UCSD-AML1 (cell line): Measurements from ENCODE around the gene OR10R2.
"Not testable (repeated sequence)": the region's sequence is repeated elsewhere in the genome, so short reads cannot be mapped to it uniquely, and the experiment has no call there.

Experiments used
- DNase-seq: peaks from one replicate; lab custom pipeline; 2025; ENCODE audit not compliant: unreplicated experiment; lab: John Stamatoyannopoulos, UW

The OR10R2 gene

DNA sequence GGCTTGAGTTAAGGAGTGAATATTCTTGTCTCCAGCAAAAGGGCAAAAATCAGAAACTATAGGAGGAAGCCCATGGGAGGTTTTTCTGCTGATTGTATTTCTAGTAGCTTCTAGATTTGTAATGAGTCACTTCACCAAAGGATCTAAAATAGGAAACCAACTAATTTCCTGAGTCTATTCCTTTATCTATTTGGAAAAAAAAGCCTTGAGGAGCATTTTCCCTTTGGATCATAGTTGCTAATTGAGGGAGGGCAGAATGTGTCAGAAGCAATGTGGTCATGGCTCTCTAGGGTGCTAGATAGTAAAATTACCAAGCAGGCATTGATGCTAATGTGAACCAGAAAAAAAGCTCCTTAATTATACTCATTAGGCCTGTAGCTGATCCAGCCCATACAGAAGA is at the start of gene OR10R2:
Gene OR10R2 (plus strand): TSS at position 301 of the 400 bp plus-strand sequence. CDS start 106 bp downstream, outside the sequence.
- no peak for DNase-seq

DNA sequence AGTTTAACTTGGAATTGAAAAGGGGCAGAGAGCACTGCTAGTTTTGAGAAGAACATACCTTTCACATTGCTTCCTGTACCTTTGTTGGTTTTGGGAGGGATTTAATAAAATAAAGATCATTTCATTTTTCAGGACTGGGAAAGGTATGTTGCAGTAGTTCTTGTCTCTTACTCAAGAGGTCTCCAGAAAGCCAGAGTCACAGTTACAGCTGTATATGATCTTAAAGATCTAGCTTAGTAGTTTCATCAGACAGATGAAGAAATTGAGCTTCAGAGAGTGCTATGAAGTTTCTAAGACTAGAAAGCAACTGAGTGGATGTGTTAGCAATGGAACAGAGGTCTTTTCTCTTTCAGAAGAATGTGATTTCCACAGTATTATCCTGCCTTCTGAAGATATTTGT is 47.0 kb upstream of the OR10R2 start:
- DNase-seq: no peak

DNA sequence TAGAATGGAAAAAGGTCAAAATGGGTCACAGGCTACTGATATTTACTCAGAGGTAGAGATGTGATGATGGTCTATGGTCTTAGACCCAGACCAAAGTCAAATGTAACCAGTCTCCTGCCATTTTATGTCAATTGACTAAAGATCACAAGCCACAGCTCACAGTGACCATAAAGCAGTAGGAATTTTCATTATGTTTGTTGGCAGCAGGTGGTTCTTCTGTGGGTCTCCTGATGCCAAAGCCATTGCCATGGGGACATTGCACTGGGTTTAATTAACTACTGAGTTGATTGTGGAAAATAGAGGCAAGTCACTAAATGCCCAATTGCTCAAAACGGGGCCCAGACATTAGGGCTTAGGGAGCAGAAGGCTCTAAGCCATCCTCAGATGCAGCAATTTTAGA is 45.9 kb upstream of the OR10R2 start, which contains the start of gene OR10K2:
Gene OR10K2 (minus strand): TSS at position 101 of the 400 bp plus-strand sequence. CDS start 5,371 bp downstream, outside the sequence.
- DNase-seq: no peak

GRCh38 chr1:158430163-158430562 is 41.9 kb upstream of the OR10R2 start:
- not testable (repeated sequence) for DNase-seq

DNA sequence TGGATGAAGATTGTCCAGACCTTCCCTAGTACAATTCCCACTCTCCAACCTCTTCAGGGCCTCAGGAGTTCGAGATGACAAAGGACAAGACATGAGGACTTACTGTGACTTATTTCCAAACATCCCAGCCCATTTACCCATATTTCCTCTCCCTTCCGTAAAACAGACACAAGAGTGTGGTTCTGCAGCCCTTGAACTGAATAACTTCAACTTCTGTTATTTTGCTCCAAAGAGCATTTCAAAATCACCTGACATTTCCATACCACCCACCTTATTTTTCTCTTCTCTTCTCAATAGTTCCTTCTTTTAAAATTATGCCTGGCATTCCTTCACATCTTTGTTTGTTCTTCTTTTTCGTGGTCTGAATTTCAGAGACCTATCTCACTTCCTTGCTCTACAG is 37.3 kb upstream of the OR10R2 start:
- no peak for DNase-seq

GRCh38 chr1:158445376-158445775 is 26.6 kb upstream of the OR10R2 start:
- DNase-seq: no peak

- no peak for DNase-seq
Observed at GRCh38 chr1:158454537-158454936, 17.5 kb upstream of the OR10R2 start.

GRCh38 chr1:158457246-158457645 is 14.8 kb upstream of the OR10R2 start:
- DNase-seq: no peak

- no peak for DNase-seq
Observed at GRCh38 chr1:158458263-158458662, 13.8 kb upstream of the OR10R2 start.

DNA sequence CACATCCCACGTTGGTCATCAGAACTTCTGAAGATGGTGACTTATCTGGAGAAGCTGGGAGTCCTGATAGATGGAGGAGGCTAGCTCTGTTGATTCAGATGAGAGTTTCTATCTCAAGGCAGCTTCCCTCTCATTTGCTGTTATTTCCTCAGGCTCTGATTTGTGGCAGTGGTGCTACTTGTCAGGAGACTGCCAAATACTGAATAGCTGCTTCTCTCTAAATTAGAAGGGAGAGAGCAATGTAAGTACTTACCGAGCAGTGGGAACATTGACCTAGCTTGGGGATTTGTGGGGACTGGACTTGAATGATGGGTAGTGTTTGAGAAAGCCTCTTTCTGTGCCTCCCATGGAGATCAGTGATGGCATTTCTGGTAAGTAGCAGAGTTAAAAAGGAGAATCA is 10.5 kb upstream of the OR10R2 start, which contains the start of gene OR10K1:
Gene OR10K1 (plus strand): TSS at position 301 of the 400 bp plus-strand sequence. CDS start 3,728 bp downstream, outside the sequence.
- DNase-seq: no peak

GRCh38 chr1:158485455-158485854 is 13.4 kb downstream of the OR10R2 start:
- no peak for DNase-seq

- no peak for DNase-seq
Observed at GRCh38 chr1:158491316-158491715, 19.3 kb downstream of the OR10R2 start.

- no peak for DNase-seq
Observed at GRCh38 chr1:158493054-158493453, 21.0 kb downstream of the OR10R2 start.

- DNase-seq: no peak
Observed at GRCh38 chr1:158494796-158495195, 22.8 kb downstream of the OR10R2 start.

DNA sequence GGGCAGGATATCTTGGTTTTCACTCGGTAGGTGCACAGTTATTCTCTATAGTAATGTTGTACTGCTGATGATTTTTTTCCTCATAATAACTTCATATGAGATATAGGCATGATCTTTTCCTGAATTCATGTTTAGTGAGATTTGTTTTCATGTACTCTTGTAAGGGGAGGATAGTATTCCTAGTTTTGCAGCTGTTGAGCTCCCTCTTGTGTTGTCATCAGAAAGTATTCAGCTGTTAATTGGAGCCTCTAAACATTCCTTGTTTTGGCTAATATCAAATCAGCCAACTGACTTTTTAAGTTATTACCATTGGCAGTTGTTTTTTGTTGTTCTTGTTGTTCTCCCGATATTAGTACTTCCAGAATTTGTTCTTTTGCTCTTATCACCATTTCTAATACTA is 24.4 kb downstream of the OR10R2 start:
- DNase-seq: no peak

GRCh38 chr1:158506369-158506987 is 34.5 kb downstream of the OR10R2 start:
- peak; percentile 47 for DNase-seq

- no peak for DNase-seq
Observed at GRCh38 chr1:158507511-158507910, 35.5 kb downstream of the OR10R2 start.

DNA sequence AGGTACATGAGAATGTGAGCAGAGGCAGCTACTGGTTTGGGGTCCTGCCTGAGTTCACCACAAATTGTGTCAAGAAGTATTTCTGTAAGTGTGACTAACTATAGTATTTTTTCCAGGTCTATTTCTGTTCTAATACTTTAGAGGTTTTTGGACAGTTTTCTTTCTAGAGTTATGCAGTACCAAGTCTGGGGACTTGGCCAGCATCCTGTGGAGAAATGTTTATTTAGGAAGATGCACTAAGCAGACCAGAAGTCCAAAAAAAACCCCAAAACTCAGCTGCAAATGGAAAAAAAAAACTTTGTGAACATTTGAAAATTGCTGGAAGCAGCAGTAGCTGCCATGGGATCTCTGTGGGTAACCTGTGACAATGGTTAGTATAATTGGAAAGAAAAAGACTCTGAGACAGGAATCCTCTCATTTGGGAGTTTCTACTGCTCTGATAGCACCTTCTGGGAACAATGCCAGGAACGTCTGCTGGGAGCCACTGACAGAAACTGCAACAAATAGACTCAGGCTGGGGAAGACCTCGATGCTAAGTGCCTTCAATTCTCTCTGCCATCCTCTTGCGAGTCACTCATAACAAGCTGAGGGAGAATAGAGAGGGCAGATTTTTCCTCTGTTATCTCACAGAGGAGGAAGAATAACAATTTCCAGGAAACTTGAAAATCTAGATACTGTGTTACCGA is 37.6 kb downstream of the OR10R2 start:
- DNase-seq: no peak

- DNase-seq: no peak
Observed at GRCh38 chr1:158516966-158517365, 44.9 kb downstream of the OR10R2 start.

DNA sequence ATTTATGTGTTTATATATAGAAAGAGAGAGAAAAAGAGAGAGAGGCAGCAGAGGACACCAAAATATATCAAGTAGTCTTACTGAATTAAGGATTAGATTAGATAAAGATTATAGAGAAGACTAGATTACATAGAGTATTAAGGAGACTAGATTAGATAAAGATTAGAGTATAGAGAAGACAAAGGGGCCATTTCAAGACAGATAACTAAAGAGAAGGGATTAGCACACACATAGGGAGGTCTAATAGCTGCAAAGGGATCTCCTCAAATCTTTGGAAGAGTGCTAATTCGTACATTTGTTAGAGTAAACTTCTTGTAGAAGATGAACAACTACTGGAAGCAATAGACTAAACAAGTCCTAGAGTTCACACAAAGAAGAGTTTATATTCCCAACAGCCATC is 48.0 kb downstream of the OR10R2 start:
- no peak for DNase-seq

- no peak for DNase-seq
Observed at GRCh38 chr1:158520955-158521665, 49.1 kb downstream of the OR10R2 start.

DNA sequence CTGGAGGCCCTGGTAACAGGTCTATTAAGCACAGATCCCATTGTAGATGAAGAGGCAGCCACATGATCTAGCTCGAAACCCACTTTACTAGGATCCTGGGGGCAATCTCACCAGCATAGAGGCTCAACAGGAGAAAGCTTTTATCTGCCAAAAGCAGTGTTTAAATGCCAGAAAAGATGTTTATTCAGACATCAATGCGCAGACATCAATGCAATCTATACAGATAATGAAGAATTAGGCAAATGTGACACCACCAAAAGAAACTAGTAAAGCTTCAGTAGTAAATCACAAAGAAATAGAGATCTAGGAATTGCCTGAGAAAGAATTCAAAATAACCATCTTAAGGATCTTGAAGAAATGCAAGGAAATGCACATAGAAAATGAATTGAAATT is 49.6 kb downstream of the OR10R2 start:
- no peak for DNase-seq
